Brain microvascular endothelial cell (primary cell): ENCODE data around the gene ELMO1.

ENCODE experiments used
- DNase-seq: peaks from one replicate; pipeline ENCODE4 v3.0.0-alpha.2; 2020
- H3K27ac ChIP-seq: fragments of 250-450 bp; sonication (Bioruptor Pico); 2 replicates; pipeline ENCODE4 v1.5.1; 2020; ENCODE audit warnings: mild to moderate bottlenecking, moderate library complexity
- H3K27me3 ChIP-seq: fragments of 250-450 bp; sonication (Bioruptor Pico); replicated peaks from 2 replicates; pipeline ENCODE4 v1.5.1; 2020; ENCODE audit warnings: mild to moderate bottlenecking
- H3K36me3 ChIP-seq: fragments of 250-450 bp; sonication (Bioruptor Pico); replicated peaks from 2 replicates; pipeline ENCODE4 v1.5.1; 2020; ENCODE audit warnings: mild to moderate bottlenecking
- H3K4me3 ChIP-seq: 2 replicates; pipeline ENCODE4 v1.5.1; 2011; ENCODE audit warnings: low read depth, mild to moderate bottlenecking, control low read depth, low read length, moderate library complexity
- CTCF ChIP-seq: IDR thresholded peaks from 2 replicates; pipeline ENCODE4 v1.5.1; 2011; ENCODE audit warnings: low read depth, mild to moderate bottlenecking, moderate library complexity, low read length, control low read depth, inconsistent platforms; ENCODE audit errors: missing control alignments
- in situ Hi-C: cut with HindIII; loops from 2 replicates; pipeline ENCODE4 v1.10.0; 2017; ENCODE audit warnings: low sequenced_read_pairs, low pct_ligation_motif_present

The ELMO1 gene

GRCh38 chr7:37483627-37484026 is 35.0 kb upstream of the ELMO1 start:
- Histone ChIP-seq H3K4me3 (no peak overlapping the region), H3K36me3 (no peaks in the 10 kb centered on the region), H3K27me3 (no peaks in the 10 kb centered on the region), H3K27ac (no peak overlapping the region)
- in situ Hi-C loops, result no loop called here
- no peak for TF ChIP-seq CTCF
- DNase-seq, result no peak

DNA sequence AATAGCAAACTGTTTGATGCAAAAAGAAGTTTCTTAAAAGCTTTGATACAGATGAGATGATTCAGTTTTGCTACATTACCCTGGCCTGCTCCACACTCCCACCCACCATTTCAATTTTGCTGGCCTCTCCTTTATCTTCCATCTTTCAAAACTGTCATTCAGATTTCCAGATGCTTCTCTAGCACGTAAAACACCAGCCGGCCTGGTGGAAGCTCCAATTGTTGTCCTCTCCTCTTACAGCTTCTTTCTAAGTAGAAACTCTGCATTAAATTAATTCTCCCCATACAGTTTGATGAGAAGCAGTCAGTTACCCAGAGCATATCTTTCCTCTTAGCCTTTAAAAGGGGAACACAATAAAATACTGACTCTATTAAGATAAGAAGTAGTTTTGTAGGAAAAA is 34.3 kb upstream of the ELMO1 start:
- DNase-seq, result no peak
- no peak overlapping the region for H3K4me3 ChIP-seq
- no peaks in the 10 kb centered on the region for H3K27me3 ChIP-seq
- H3K36me3 ChIP-seq, result no peaks in the 10 kb centered on the region
- no peak for TF ChIP-seq CTCF
- in situ Hi-C loops, result no loop called here
- no peak overlapping the region for H3K27ac ChIP-seq

GRCh38 chr7:37482505-37482904 is 33.8 kb upstream of the ELMO1 start:
- TF ChIP-seq CTCF, result no peak
- Histone ChIP-seq H3K27ac (no peak overlapping the region), H3K27me3 (no peaks in the 10 kb centered on the region), H3K36me3 (no peaks in the 10 kb centered on the region), H3K4me3 (no peak overlapping the region)
- no peak for DNase-seq
- in situ Hi-C loops, result no loop called here

DNA sequence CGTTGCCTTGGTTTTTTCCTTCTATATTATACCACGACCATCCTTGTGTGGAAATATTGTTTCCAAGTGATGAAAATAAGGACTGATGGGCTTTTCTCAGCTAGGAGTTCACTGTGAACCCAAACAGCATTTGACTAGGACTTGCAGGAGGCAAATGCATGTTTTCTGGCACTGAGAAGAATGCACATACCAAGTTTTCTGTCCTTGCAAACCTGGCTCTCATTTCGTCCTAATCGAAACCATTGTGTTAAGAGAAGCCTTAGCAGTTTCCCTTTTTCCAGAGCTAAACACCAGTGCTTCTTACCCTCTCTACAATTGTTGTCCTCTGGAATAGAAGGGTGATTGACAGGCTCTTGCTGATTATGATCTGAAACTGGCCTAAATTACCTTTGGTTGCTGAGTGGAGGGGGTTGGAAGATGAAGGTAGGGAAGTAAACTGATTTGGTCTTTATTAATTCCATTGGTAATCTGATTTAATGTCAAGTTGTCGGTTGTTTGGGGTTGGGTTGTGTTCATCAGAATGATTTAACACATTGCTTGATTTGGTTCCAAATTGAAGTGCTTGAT is 33.1 kb upstream of the ELMO1 start:
- no peaks in the 10 kb centered on the region for H3K36me3 ChIP-seq
- H3K27ac ChIP-seq, result no peak overlapping the region
- DNase-seq, result no peak
- H3K4me3 ChIP-seq, result no peak overlapping the region
- in situ Hi-C loops, result no loop called here
- no peak for TF ChIP-seq CTCF
- no peaks in the 10 kb centered on the region for H3K27me3 ChIP-seq

DNA sequence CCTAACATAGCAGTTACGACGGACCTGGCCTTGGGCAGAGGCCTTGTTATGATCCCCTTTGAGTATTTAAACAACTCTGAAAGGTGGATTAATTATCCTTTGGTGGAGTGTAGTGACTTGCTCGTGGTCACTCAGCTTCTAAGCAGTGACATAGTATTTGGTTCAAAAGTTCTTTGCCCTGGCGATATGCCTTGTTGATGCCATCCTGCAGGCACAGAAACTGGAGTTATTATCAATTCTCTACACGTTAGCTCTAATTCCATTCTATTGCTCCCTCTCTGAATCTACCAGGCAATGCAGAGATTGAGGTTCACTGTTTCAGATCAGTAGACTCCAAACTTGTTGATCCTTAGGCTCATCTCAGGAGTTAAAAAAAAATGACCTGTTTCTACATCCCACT is 32.5 kb upstream of the ELMO1 start:
- in situ Hi-C loops, result no loop called here
- no peak for TF ChIP-seq CTCF
- Histone ChIP-seq H3K4me3 (no peak overlapping the region), H3K36me3 (no peaks in the 10 kb centered on the region), H3K27ac (no peak overlapping the region), H3K27me3 (no peaks in the 10 kb centered on the region)
- no peak for DNase-seq
